ENCODE results near the gene ZNF746. TPM values are rescaled to one million over a fixed set of nuclear protein-coding genes. Genes with fewer than 3 reads are reported as not detected.

Gene ZNF746
- total RNA-seq, 4 donors from 2014 or later: 17.3 to 28.1 (median 23.4) TPM

- no peak for TF ChIP-seq CTCF (IDR thresholded peaks at IDR 0.05)
- no peak for TF ChIP-seq POLR2A (IDR thresholded peaks at IDR 0.05)
- DNase-seq: no peak
Measured at GRCh38 chr7:149440222-149440621, 57.4 kb downstream of the ZNF746 start.

GRCh38 chr7:149436358-149436757 is 61.3 kb downstream of the ZNF746 start:
- no peak overlapping the region for H3K27ac ChIP-seq
- no peak for DNase-seq
- no peak overlapping the region for H3K4me3 ChIP-seq
- no peaks in the 10 kb centered on the region for H3K9me3 ChIP-seq
- H3K4me1 ChIP-seq: no peaks in the 10 kb centered on the region
- TF ChIP-seq CTCF (IDR thresholded peaks at IDR 0.05) (no peak), POLR2A (IDR thresholded peaks at IDR 0.05) (no peak)
- peaks cover 0 to 47% (median 0%) of the 10 kb centered on the region in 3 donors for H3K36me3 ChIP-seq
- H3K27me3 ChIP-seq: no peaks in the 10 kb centered on the region

More at GRCh38 chr7:149440222-149440621, 57.4 kb downstream of the ZNF746 start:
- peaks cover 0 to 16% (median 0%) of the 10 kb centered on the region in 3 donors for H3K36me3 ChIP-seq
- H3K4me3 ChIP-seq: no peak overlapping the region
- no peak overlapping the region for H3K27ac ChIP-seq
- H3K9me3 ChIP-seq: no peaks in the 10 kb centered on the region
- H3K4me1 ChIP-seq: no peaks in the 10 kb centered on the region
- H3K27me3 ChIP-seq: no peaks in the 10 kb centered on the region

DNA sequence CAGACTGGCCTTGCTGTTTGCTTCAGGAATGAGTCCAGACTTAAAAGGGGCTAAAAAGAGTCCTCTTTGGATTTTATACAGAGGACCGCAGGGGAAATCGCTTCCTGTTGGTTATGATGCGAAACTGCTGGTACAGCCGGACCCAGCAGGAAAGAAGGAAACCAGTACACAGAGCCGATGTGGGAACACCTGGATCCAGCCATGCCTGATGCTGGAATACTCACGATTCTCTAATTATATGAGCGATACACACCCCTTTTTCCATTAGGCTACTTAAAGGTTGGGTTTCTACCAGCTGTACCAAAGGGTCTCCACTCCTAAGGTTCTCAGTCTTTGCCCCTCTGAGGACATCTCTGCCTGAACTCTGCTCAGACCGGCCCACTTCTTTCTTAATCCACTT is 64.5 kb downstream of the ZNF746 start:
- TF ChIP-seq CTCF (IDR thresholded peaks at IDR 0.05): no peak
- Histone ChIP-seq H3K4me3 (no peak overlapping the region), H3K27ac (no peak overlapping the region), H3K4me1 (no peaks in the 10 kb centered on the region), H3K9me3 (no peaks in the 10 kb centered on the region), H3K36me3 (peaks cover 0 to 51% (median 0%) of the 10 kb centered on the region in 3 donors), H3K27me3 (no peaks in the 10 kb centered on the region)
- no peak for DNase-seq

- peaks cover 0 to 51% (median 0%) of the 10 kb centered on the region in 3 donors for H3K36me3 ChIP-seq
- DNase-seq: no peak
Measured at GRCh38 chr7:149432121-149432691, 65.4 kb downstream of the ZNF746 start.

DNA sequence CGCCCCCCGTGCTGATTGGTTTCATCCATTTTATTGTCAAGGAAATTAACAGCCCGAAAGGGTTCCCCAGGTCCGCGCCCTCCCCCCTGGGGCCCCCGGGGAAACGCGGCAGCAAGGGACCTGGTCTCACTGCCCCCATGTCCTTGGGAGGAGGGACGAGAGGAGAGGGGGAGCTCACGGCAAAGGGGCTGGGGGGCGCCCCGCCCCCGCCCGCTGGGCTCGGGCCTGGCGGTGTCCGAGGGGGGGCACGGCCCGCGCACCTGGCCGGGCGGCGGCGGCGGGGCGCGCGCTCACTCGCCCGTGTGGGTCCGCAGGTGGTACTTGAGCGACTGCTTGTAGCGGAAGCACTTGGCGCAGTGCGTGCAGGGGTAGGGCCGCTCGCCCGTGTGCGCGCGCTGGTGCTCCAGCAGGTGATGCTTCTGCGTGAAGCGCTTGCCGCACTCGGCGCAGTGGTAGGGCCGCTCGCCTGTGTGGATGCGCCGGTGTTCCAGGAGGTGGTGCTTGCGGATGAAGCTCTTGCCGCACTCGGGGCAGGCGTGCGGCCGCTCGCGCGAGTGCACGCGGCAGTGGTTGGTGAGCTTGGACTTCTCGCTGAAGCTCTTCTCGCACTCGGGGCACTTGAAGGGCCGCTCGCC is 66.0 kb downstream of the ZNF746 start:
- no peak overlapping the region for H3K4me3 ChIP-seq
- no peak for DNase-seq
- no peaks in the 10 kb centered on the region for H3K4me1 ChIP-seq
- H3K36me3 ChIP-seq: peaks cover 0 to 49% (median 0%) of the 10 kb centered on the region in 3 donors
- H3K27me3 ChIP-seq: no peaks in the 10 kb centered on the region
- no peak overlapping the region for H3K27ac ChIP-seq
- H3K9me3 ChIP-seq: no peaks in the 10 kb centered on the region
- TF ChIP-seq POLR2A (IDR thresholded peaks at IDR 0.05) (no peak), CTCF (IDR thresholded peaks at IDR 0.05) (no peak)

More at GRCh38 chr7:149432121-149432691, 65.4 kb downstream of the ZNF746 start:
- TF ChIP-seq POLR2A (IDR thresholded peaks at IDR 0.05): no peak
- no peak for TF ChIP-seq CTCF (IDR thresholded peaks at IDR 0.05)
- H3K27me3 ChIP-seq: no peaks in the 10 kb centered on the region
- no peaks in the 10 kb centered on the region for H3K9me3 ChIP-seq
- no peaks in the 10 kb centered on the region for H3K4me1 ChIP-seq
- no peak overlapping the region for H3K27ac ChIP-seq
- H3K4me3 ChIP-seq: no peak overlapping the region

All from Peyer's patch (tissue), 4 donors.